ENCODE data around the gene NEMP2.

DNA sequence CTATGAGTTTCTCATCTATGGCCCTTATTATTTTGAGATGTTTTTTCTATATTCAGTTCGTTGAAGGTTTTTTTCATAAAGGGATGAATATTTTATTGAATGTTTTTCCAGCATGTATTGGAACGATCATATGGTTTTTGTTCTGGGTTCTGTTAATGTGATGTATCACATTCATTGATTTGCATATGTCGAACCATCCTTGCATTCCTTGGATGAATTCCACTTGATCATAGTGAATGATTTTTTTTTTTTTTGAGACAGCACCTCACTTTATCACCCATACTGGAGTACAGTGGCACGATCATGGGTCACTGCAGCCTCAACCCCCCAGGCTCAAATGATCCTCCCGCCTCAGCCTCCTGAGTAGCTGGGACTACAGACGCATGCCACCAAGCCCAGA is 5.5 kb upstream of the NEMP2 start:
- TF ChIP-seq SIN3A (IDR thresholded peaks at IDR 0.05; ENCODE audit: borderline replicate concordance, insufficient read depth, low read depth, low read length) = no peak
- TF ChIP-seq, protein P1, sequence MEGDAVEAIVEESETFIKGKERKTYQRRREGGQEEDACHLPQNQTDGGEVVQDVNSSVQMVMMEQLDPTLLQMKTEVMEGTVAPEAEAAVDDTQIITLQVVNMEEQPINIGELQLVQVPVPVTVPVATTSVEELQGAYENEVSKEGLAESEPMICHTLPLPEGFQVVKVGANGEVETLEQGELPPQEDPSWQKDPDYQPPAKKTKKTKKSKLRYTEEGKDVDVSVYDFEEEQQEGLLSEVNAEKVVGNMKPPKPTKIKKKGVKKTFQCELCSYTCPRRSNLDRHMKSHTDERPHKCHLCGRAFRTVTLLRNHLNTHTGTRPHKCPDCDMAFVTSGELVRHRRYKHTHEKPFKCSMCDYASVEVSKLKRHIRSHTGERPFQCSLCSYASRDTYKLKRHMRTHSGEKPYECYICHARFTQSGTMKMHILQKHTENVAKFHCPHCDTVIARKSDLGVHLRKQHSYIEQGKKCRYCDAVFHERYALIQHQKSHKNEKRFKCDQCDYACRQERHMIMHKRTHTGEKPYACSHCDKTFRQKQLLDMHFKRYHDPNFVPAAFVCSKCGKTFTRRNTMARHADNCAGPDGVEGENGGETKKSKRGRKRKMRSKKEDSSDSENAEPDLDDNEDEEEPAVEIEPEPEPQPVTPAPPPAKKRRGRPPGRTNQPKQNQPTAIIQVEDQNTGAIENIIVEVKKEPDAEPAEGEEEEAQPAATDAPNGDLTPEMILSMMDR (IDR thresholded peaks at IDR 0.05) = no peak
- TF ChIP-seq POLR2AphosphoS5 (IDR thresholded peaks at IDR 0.05; ENCODE audit: low read depth, low read length) = no peak
- TF ChIP-seq, protein P2, sequence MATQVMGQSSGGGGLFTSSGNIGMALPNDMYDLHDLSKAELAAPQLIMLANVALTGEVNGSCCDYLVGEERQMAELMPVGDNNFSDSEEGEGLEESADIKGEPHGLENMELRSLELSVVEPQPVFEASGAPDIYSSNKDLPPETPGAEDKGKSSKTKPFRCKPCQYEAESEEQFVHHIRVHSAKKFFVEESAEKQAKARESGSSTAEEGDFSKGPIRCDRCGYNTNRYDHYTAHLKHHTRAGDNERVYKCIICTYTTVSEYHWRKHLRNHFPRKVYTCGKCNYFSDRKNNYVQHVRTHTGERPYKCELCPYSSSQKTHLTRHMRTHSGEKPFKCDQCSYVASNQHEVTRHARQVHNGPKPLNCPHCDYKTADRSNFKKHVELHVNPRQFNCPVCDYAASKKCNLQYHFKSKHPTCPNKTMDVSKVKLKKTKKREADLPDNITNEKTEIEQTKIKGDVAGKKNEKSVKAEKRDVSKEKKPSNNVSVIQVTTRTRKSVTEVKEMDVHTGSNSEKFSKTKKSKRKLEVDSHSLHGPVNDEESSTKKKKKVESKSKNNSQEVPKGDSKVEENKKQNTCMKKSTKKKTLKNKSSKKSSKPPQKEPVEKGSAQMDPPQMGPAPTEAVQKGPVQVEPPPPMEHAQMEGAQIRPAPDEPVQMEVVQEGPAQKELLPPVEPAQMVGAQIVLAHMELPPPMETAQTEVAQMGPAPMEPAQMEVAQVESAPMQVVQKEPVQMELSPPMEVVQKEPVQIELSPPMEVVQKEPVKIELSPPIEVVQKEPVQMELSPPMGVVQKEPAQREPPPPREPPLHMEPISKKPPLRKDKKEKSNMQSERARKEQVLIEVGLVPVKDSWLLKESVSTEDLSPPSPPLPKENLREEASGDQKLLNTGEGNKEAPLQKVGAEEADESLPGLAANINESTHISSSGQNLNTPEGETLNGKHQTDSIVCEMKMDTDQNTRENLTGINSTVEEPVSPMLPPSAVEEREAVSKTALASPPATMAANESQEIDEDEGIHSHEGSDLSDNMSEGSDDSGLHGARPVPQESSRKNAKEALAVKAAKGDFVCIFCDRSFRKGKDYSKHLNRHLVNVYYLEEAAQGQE (IDR thresholded peaks at IDR 0.05; ENCODE audit: insufficient read depth in 1 of 2, low read depth in 2 of 2, low read length in 1 of 2) = no peak
- TF ChIP-seq TCF7L2 (IDR thresholded peaks at IDR 0.05; ENCODE audit: low read depth, low read length) = no peak

Measured in Panc1 (cell line).